Left renal pelvis (tissue), 4 donors: ENCODE data around the gene AURKAIP1. TPM values are rescaled to one million over a fixed set of nuclear protein-coding genes. Genes with fewer than 3 reads are reported as not detected.
"Not testable (repeated sequence)": the region's sequence is repeated elsewhere in the genome, so short reads cannot be mapped to it uniquely, and the experiment has no call there.

ENCODE experiments used
- DNase-seq, 4 donors: peaks; one replicate each; pipeline ENCODE4 v3.0.0-alpha.2; 2013; ENCODE audit warnings: low read depth in 4 of 4, low spot score in 3 of 4
- polyA plus RNA-seq, 4 donors: library from polyadenylated mRNA; unstranded; fragments of 120-200 nt; gene quantifications; one replicate each; pipeline ENCODE4 v1.2.1, GENCODE V29; 2013; ENCODE audit not compliant: insufficient read length in 4 of 4

Gene AURKAIP1
- polyA plus RNA-seq, result 10 to 100 TPM; 44.3 to 95.3 (median 56.8) TPM

DNA sequence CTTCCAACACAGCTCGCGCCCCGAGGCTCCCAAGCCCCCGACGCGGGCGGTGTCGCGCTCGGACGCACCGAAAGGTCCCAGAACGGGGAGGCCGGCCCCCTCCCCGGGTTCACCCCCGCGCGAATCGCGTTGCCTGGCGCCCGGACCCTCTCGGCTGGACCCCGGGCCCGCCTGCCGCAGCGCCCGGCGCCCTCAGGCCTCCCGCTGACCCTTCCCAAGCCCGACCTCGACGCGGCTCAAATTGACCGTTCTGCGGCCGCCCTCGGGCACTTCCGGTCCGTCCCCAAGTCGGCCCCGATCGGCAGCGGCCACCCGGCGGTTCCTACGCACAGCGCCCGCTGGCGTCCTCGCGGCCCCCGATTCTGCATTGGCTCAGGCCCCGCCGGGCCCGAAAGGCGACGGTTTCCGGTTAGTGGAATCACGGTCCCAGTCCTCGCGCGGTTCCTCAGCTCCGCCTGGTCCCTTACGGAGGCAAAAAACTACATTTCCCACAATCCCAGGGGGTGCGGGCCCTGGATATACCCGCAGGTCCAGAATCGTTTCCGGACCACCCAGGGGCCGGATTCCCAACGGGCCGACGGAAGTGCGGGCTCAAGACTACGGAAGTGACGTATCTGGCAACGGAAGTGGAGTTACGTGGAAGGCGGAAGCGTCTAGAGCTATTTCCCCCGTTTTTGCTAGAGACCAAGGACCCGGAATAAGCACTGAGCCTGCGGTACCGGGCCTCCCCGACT is at the start of gene AURKAIP1:
AURKAIP1 (minus strand) TSS at position 279 of the 734 bp plus-strand sequence. CDS start 451 bp downstream, outside the sequence.
- peak; percentile 99 to 100 (median 100) for DNase-seq

DNA sequence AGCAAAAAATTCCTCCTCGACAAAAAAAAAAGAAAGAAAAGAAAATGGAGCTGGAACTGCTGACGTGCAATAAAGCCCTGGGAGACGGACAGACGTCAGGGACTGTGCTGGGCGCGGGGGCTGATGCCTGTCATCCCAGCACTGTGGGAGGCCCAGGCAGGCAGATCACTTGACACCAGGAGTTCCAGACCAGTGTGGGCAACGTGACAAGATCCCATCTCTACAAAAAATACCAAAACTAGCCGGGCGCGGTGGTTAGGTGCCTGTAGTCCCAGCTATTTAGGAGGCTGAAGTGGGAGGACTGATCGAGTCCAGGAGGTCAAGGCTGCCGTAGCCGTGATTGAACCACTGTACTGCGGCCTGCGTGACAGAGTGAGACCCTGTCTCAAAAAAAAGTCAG is 49.7 kb upstream of the AURKAIP1 start:
- DNase-seq, result no peak

DNA sequence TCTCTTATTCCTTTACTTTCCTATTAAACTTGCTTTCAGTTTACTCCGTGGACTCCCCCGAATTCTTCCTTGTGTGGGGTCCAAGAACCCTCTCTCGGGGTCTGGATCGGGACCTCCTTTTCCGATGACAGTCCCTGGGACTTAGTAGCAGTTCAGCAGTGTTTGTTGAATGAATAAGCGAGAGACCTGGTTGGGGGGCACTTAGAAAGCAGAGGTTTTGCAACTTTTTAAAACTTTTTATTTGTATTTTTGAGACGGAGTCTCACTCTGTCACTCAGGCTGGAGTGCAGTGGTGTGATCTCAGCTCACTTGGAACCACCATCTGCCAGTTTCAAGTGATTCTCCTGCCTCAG is 48.2 kb upstream of the AURKAIP1 start:
- no peak for DNase-seq

DNA sequence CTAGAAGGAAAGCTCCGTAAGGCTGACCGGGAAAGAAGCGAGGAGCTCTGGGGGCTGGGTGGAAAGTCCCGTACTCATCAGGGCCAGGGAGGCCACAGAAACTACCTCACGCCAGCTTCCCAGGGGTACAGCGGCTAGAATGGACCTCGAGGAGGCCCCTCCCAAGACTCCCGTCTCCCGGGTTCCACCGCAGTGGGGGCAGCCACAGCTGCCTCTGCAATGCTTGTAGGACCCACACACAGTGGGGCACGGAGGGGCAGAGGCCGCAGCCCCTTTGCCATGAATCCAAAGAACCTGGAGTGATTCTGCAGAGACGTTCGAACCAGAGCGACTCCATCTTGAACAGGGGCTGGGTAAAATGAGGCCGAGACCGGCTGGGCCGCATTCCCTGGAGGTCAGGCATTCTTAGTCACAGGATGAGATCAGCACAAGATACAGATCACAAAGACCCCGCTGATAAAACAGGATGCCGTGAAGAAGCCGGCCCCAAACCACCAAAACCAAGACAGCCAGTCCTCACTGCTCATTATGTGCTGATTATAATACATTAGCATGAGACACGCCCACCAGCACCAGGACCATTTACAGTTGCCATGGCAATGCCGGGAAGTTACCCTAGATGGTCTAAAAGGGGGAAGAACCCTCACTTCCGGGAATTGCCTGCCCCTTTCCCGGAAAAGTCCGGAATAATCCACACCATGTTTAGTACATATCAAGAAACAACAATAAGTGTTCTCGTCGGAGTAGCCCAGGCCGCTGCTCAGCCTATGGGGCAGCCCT is 47.6 kb upstream of the AURKAIP1 start:
- DNase-seq, result no peak

DNA sequence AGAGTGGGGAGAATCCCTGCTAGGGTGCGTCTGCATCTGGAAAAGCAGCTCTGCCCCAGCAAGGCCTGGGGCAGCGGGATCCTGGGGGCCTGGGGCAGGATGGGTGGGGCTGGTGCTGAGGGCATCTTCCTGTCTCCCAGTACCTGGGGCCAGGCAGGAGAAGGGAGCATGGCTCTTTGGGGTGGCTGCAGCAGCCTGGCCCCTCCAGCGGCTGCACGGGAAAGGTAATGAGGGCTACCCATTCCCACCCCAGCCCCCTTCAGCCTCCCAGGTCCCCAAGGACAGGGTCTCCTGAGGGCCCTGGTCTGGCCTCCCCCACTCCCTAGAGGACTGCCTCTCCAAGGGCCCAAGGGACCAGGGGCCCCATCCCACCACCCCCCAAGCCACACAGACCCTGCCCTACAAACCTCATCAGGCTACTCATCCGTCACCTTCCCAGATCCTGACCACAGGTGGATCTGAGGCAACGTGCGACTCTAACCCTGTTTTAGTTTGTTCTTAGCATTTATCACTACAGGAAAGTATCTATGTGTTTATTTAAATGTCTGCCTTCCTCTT is 47.0 kb upstream of the AURKAIP1 start:
- no peak for DNase-seq

DNA sequence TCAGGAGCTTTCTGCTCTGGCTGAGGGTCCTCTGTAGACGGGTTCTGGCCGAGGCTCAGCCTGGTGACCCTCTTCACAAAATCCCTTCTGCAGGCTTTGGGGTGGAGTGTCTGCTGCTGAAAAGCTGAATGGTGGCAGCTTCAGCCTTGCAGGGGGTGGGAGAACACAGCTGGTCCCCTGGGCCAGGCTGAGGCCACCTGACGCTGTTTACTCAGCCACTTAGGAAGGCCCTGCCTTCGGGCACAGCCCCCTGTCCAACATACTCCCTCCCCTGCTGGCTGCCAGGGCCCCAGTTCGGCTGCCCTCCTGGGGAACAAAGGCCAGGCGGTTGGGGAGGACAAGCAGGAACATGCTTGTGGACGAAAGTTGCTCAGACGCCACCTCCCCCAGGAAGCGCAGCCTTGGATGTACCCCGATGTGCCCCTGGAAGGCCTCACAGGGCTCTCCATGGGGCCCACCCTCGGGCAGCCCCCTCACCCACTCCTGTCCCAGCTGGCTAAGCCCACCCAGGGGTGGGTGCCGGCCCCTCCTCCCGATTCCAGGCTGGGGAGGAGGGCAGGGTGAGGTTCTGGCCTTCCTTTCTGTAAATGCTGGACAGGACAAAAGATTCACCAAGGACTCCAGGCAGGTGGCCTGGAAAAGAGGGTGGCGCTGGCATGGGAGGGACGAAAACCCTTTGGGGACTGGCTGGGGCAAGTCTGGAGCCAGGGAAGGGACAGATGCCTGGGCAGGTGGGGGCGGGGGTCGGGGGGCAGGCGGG is 46.3 kb upstream of the AURKAIP1 start, which contains the start of gene ANKRD65:
ANKRD65 (minus strand) TSS at position 130 of the 760 bp plus-strand sequence. CDS start 271 bp downstream, outside the sequence.
- no peak for DNase-seq

DNA sequence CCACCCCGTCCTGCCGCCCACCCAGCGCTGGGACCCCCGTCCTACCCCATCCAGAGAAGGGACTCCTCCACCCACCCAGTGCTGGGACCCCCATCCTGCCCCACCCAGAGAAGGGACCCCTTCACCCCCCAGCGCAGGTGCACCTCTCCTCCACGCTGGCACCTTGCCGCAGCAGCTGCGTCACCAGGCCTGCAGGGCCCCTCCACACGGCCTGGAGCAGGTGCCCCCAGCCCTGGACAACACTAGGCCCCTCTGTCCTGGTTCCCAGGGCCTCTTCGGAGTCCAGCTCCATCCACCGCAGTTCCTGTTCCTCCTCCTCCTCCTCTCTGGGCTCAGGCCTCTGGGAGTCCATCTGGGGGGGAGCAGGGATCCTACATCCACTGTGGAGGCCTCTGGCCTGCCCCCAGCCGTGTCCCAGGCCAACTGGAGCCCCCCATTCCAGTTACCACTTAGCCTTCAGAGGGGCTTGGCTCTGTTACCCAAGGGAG is 45.7 kb upstream of the AURKAIP1 start:
- no peak for DNase-seq

DNA sequence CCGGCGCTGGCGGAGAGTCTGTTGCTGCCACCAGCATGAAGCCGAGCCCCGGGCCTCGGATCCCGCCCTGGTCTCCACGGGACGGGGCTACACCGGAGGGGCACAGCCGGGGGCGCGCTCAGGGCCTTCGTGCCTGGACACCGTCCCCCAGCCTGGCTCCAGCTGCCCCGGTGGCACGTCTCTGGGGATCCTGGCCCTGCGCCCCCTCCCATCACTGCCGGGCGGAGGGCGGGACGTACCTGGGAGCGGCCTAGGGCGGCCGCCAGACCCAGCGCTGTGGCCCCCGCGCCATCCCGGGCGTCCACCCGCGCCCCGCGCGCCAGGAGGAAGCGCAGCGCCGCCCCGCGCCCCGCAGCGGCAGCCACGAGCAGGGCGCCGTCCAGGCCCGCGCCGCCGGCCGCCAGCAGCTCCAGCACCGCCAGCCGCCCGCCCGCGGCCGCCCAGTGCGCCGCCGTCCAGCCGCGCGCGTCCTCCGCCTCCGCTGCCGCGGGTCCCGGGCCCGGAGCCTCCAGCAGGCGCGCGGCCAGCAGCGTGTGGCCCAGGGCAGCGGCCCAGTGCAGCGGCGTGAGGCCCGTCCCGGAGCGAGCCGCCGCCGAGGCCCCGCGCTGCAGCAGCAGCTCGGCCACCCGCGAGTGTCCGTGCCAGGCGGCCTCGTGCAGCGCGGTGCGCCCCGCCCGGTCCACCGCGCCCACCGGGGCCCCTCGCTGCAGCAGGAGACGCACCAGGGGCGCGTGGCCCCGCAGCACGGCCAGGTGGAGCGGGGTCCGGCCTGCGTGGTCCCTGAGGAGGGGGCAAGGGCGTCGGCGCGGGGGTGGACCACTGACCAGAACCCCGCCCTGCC is 45.0 kb upstream of the AURKAIP1 start:
- no peak for DNase-seq

DNA sequence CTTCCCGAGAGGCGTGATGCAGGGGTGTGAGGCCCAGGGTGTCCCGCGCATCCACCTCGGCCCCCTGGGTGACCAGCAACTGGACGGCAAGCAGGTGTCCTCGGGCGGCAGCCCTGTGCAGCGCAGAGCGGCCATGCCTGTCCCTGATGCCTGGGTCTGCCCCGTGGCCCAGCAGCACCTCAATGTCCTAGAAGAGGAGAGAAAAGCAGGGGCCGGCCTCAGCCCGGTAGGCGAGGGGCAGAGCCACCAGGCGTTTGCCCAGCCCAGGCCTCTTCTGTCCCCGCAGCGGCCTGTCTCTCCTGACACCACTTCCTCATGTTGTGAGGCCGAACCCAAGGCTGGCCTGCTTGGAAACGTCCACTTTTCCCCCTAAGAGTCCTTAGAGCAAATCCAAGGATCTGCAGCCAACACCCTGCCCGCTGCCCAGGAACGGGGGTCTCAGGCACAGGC is 44.4 kb upstream of the AURKAIP1 start:
- DNase-seq, result no peak

DNA sequence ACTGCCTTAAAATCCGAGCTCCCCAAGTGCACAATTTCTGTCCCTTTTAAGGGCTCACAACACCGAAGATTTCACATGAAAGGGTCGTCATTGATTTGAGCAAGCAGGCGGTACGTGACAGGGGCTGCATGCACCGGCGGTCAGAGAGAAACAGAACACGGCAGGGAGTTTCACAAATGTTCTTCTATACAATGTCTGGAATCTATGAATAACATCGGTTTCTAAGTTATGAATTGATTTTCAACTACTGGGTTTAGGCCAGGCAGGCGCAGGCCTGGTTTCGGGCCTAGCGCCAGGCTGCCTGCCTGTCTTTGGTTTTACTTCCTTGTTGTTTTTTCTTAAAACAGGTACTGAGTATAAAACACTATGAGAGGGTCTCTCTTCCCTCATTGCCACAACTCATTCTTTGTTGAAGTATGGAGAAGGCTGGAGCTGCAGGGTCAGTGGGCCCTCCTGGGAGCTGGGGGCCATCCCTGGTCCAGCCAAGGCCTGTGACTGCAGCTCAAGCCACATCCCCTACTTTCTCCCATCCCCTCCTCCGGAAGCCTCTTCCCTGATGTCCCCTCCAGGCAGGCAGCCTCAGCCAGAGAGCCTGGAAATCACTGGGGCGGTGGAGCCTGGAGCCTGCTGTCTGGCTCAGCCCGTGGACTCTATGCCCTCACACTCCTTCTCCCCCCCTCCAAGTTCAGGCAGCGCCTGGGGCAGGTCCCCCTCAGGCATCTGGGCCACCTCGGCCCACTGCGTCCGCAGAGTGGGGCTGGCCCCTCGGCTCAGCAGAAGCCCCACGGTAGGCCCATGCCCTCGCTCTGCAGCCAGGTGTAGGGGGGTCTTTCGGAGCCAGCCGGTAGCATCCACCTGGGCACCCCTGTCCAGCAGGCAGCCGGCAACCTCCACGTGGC is 43.7 kb upstream of the AURKAIP1 start:
- DNase-seq, result no peak

DNA sequence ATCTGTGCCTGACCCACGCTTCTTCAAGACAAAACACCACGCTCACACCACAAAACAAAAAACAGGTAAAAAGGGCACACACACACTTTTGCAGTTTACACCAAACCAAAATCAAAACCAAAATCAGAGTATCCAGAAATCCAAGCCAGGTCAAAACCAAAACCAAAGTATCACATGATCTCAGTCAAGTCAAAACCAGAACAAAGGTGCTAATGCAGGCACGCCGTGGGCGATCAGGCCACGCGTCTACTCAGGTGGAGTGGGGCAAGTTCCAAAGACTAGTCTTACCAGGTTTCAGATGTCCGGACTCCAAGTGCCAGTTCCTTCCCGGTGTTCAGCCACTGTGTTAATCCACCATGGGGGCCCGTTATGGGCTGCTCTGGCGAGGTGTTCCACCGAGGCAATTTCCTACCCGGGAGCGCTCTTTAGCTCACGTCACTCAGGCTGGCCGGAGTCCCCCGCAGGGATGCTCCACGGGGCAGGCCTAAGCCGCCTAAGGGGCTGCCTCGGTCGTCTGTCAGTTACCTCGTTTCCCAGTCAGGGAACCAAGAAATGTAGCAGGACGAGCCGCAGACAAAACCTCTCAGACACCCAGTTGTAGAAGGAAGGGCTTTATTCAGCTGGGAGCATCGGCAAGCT is 42.9 kb upstream of the AURKAIP1 start:
- not testable (repeated sequence) for DNase-seq

DNA sequence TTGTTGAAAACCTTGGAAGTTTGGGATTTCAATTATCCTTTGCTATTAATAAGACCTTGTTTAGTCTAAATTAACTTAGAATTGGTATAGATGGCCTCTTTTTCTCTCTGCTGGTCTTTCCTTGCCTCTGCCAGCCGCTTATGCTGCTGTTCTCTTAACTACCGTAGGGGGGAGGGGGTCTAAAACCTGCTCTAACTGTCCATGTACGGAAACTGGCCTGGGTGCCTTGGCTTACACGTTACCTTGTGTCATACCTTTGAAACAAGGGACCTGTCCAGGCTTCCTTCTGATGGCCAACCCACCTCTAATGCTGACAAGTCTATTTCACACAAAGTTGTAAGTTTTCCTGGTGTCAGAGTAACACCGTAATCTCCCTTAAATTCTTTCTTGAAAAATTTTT is 42.4 kb upstream of the AURKAIP1 start:
- DNase-seq, result not testable (repeated sequence)

DNA sequence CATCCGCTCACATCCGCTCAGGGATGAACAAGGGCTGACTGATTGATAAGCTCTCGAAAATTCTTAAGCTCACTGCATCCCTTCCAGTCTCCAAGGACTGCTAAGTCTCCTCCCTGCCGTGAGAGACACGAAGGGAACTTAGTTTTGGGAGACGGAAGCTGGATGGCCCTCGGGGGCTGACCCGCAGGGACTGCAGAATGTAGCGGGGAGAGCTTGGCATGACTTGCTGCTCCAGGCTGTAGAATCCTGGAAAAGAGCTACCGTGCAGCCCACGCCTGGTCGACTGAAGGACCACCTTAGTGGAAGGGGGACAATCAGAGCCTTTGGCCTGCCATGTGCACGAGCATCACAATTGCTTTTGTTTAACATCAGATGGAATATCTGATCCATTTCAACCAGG is 40.7 kb upstream of the AURKAIP1 start:
- no peak for DNase-seq

DNA sequence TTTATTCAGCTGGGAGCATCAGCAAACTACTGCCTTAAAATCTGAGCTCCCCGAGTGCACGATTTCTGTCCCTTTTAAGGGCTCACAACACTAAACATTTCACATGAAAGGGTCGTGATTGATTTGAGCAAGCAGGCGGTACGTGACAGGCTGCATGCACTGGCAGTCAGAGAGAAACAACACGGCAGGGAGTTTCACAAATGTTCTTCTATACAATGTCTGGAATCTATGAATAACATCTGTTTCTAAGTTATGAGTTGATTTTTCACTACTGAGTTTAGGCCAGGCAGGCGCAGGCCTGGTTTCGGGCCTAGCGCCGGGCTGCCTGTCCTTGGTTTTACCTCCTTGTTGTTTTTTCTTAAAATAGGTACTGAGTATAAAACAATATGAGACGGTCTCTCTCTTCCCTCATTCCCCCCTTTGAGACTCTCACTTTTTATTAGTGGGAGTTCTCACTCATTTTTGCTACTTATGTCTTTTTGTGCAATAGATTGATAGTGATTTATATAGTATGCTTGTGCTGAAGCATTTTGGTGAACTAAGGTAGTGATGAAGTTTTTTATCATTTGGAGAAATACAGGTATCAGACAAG is 37.4 kb upstream of the AURKAIP1 start:
- DNase-seq, result not testable (repeated sequence)

DNA sequence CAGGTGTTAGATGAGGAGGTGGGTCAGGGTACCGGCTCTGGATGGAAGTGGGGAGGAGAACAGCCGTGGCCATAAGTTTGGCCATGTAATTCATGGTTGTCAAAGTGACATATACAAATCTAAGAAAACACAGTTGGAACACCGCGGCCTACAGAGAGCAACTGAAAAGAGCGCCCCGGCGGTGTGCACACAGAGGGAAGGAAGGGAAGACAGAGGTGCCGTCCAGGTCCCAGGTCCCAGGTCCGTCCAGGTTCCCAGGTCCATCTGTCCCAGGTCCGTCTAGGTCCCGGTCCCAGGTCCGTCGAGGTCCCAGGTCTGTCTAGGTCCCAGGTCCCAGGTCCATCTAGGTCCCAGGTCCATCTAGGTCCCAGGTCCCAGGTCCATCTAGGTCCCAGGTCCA is 36.6 kb upstream of the AURKAIP1 start:
- DNase-seq, result no peak

DNA sequence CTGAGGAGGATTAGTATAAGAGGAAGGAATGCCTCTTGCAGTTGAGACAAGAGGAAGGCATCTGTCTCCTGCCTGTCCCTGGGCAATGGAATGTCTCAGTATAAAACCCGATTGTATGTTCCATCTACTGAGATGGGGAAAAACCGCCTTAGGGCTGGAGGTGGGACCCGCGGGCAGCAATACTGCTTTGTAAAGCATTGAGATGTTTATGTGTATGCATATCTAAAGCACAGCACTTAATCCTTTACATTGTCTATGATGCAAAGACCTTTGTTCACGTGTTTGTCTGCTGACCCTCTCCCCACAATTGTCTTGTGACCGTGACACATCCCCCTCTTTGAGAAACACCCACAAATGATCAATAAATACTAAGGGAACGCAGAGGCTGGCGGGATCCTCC is 35.2 kb upstream of the AURKAIP1 start:
- DNase-seq, result not testable (repeated sequence)

DNA sequence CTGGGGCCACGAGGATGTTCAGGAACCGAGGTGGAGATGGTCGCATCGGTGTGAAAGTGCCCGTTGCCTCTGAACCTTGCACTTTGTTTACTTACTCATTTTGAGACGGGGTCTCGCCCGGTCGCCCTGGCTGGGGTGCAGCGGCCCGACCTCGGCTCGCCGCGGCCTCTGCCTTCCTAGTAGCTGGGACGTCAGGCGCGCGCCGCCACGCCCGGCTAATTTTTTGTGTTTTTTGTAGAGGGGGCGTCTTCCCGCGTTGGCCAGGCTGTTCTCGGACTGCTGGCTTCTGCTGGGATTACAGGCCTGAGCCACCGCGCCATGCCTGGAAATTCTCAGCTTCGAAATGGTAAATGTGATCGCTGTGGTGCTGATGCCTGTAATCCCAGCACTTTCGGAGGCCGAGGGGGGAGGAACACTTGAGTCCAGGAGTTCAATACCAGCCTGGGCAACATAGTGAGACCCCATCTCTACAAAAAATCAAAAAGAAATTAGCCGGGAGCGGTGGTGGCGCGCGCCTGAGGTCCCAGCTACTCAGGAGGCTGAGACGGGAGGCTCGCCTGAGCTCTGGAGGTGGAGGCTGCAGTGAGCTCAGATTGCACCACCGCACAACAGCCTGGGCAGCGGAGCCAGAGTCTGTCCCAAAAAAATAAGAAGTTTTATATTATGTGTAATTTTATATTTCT is 32.8 kb upstream of the AURKAIP1 start:
- DNase-seq, result no peak
